Immature natural killer cell (primary cell): Measurements from ENCODE around the gene MBD3. TPM values are rescaled to one million over a fixed set of nuclear protein-coding genes. Genes with fewer than 3 reads are reported as not detected.

Source experiments
- DNase-seq, 3 donors: peaks; one replicate each; pipeline ENCODE4 v3.0.0; 2022; ENCODE audit warnings: mixed read lengths in 1 of 3
- H3K27ac Mint-ChIP-seq, 6 donors: one replicate each; pipeline ENCODE4 v1.8.0; 2020; ENCODE audit warnings: mixed read lengths in 6 of 6, mild to moderate bottlenecking in 5 of 6, inconsistent platforms in 4 of 6, moderate library complexity in 3 of 6
- H3K27me3 Mint-ChIP-seq, 3 donors: one replicate each; pipeline ENCODE4 v1.8.0; 2020 to 2021; ENCODE audit warnings: low read depth in 3 of 3, mild to moderate bottlenecking in 3 of 3, mixed read lengths in 3 of 3, moderate library complexity in 3 of 3, inconsistent platforms in 1 of 3
- H3K36me3 Mint-ChIP-seq, 3 donors: one replicate each; pipeline ENCODE4 v1.8.0; 2020; ENCODE audit warnings: mixed read lengths in 3 of 3, inconsistent platforms in 2 of 3, mild to moderate bottlenecking in 2 of 3
- H3K4me1 Mint-ChIP-seq, 2 donors: one replicate each; pipeline ENCODE4 v1.8.0; 2020; ENCODE audit warnings: inconsistent platforms in 2 of 2, mild to moderate bottlenecking in 2 of 2, mixed read lengths in 2 of 2, moderate library complexity in 1 of 2
- H3K4me3 Mint-ChIP-seq, 5 donors: one replicate each; pipeline ENCODE4 v1.8.0; 2020; ENCODE audit warnings: mild to moderate bottlenecking in 5 of 5, mixed read lengths in 5 of 5, inconsistent platforms in 3 of 5, moderate library complexity in 3 of 5
- H3K9me3 Mint-ChIP-seq, 6 donors: one replicate each; pipeline ENCODE4 v1.8.0; 2020; ENCODE audit warnings: mild to moderate bottlenecking in 6 of 6, mixed read lengths in 6 of 6, inconsistent platforms in 4 of 6, moderate library complexity in 3 of 6
- polyA plus RNA-seq, 3 donors: library from polyadenylated mRNA; unstranded; fragments of 300-500 nt; fragmentation: Illumina TruSeq; gene quantifications; one replicate each; pipeline ENCODE4 v1.2.3, GENCODE V29; 2021

Gene MBD3
- polyA plus RNA-seq, 3 donors from 2014 or later = 4.8 to 13.8 (median 6.9) TPM

- peaks cover 3 to 6% (median 6%) of the 10 kb centered on the region in 3 donors for H3K27me3 Mint-ChIP-seq
- peak; percentile 73 to 81 (median 80) for DNase-seq
- no peaks in the 10 kb centered on the region for H3K36me3 Mint-ChIP-seq
- peak within 1 kb of the TSS in 1 of 6 donors; percentile 49 for H3K27ac Mint-ChIP-seq
- no peaks in the 10 kb centered on the region for H3K4me1 Mint-ChIP-seq
- no peaks in the 10 kb centered on the region for H3K9me3 Mint-ChIP-seq
- peak within 1 kb of the TSS; percentile 30 to 61 (median 47) for H3K4me3 Mint-ChIP-seq
These were observed 24.2 kb downstream of the MBD3 start, which contains the start of gene MEX3D for GRCh38 chr19:1568320-1569019. Gene MEX3D (minus strand): TSS chr19:1568325. CDS start chr19:1568058, 267 bp downstream.

- H3K27me3 Mint-ChIP-seq = peaks cover 3 to 6% (median 4%) of the 10 kb centered on the region in 3 donors
- no peak for DNase-seq
- H3K27ac Mint-ChIP-seq = no peak overlapping the region
- H3K4me1 Mint-ChIP-seq = no peaks in the 10 kb centered on the region
- H3K36me3 Mint-ChIP-seq = no peaks in the 10 kb centered on the region
- no peak overlapping the region for H3K4me3 Mint-ChIP-seq
- H3K9me3 Mint-ChIP-seq = no peaks in the 10 kb centered on the region
These were observed 24.8 kb downstream of the MBD3 start for GRCh38 chr19:1567848-1568227.

- DNase-seq = peak in 2 of 3 donors; percentile 12 to 13
- no peaks in the 10 kb centered on the region for H3K36me3 Mint-ChIP-seq
- H3K9me3 Mint-ChIP-seq = no peaks in the 10 kb centered on the region
- peaks cover 3 to 6% (median 4%) of the 10 kb centered on the region in 3 donors for H3K27me3 Mint-ChIP-seq
- peak overlapping the region in 2 of 5 donors; percentile 57 to 61 for H3K4me3 Mint-ChIP-seq
- no peak overlapping the region for H3K27ac Mint-ChIP-seq
- no peaks in the 10 kb centered on the region for H3K4me1 Mint-ChIP-seq
These were observed 25.4 kb downstream of the MBD3 start for GRCh38 chr19:1567116-1567847.

- Mint-ChIP-seq H3K27ac (no peak overlapping the region), H3K27me3 (peaks cover 3 to 4% (median 3%) of the 10 kb centered on the region in 3 donors), H3K9me3 (no peaks in the 10 kb centered on the region), H3K4me3 (no peak overlapping the region), H3K36me3 (no peaks in the 10 kb centered on the region), H3K4me1 (no peaks in the 10 kb centered on the region)
- DNase-seq = no peak
These were observed 26.1 kb downstream of the MBD3 start for GRCh38 chr19:1566392-1567115.

GRCh38 chr19:1563251-1563650 lies 29.4 kb downstream of the MBD3 start:
- H3K27me3 Mint-ChIP-seq = no peaks in the 10 kb centered on the region
- H3K9me3 Mint-ChIP-seq = no peaks in the 10 kb centered on the region
- no peak overlapping the region for H3K4me3 Mint-ChIP-seq
- H3K27ac Mint-ChIP-seq = no peak overlapping the region
- no peaks in the 10 kb centered on the region for H3K36me3 Mint-ChIP-seq
- H3K4me1 Mint-ChIP-seq = peaks cover 0 to 11% of the 10 kb centered on the region in 2 donors
- DNase-seq = no peak

GRCh38 chr19:1561236-1561842 lies 31.3 kb downstream of the MBD3 start:
- no peaks in the 10 kb centered on the region for H3K9me3 Mint-ChIP-seq
- peaks cover 0 to 1% (median 0%) of the 10 kb centered on the region in 3 donors for H3K27me3 Mint-ChIP-seq
- no peak for DNase-seq
- no peak overlapping the region for H3K27ac Mint-ChIP-seq
- H3K36me3 Mint-ChIP-seq = no peaks in the 10 kb centered on the region
- H3K4me1 Mint-ChIP-seq = peaks cover 0 to 11% of the 10 kb centered on the region in 2 donors
- no peak overlapping the region for H3K4me3 Mint-ChIP-seq

GRCh38 chr19:1560286-1560882 lies 32.3 kb downstream of the MBD3 start:
- Mint-ChIP-seq H3K4me3 (peak overlapping the region in 3 of 5 donors; percentile 20 to 44 (median 40)), H3K27me3 (peaks cover 0 to 1% (median 0%) of the 10 kb centered on the region in 3 donors), H3K27ac (peak overlapping the region in 2 of 6 donors; percentile 11 to 61), H3K4me1 (peaks cover 0 to 11% of the 10 kb centered on the region in 2 donors), H3K9me3 (no peaks in the 10 kb centered on the region), H3K36me3 (no peaks in the 10 kb centered on the region)
- DNase-seq = peak in 1 of 3 donors; percentile 8

GRCh38 chr19:1558552-1558951 lies 34.1 kb downstream of the MBD3 start:
- H3K27me3 Mint-ChIP-seq = peaks cover 0 to 1% (median 0%) of the 10 kb centered on the region in 3 donors
- no peak overlapping the region for H3K4me3 Mint-ChIP-seq
- H3K27ac Mint-ChIP-seq = no peak overlapping the region

GRCh38 chr19:1556390-1557070 lies 36.1 kb downstream of the MBD3 start:
- H3K27me3 Mint-ChIP-seq = peaks cover 0 to 1% (median 1%) of the 10 kb centered on the region in 3 donors
- H3K27ac Mint-ChIP-seq = no peak overlapping the region
- H3K4me1 Mint-ChIP-seq = peaks cover 0 to 11% of the 10 kb centered on the region in 2 donors
- no peak overlapping the region for H3K4me3 Mint-ChIP-seq
- no peaks in the 10 kb centered on the region for H3K36me3 Mint-ChIP-seq
- DNase-seq = no peak
- H3K9me3 Mint-ChIP-seq = no peaks in the 10 kb centered on the region

More at GRCh38 chr19:1558552-1558951, 34.1 kb downstream of the MBD3 start:
- DNase-seq = no peak
- Mint-ChIP-seq H3K9me3 (no peaks in the 10 kb centered on the region), H3K4me1 (peaks cover 0 to 11% of the 10 kb centered on the region in 2 donors), H3K36me3 (no peaks in the 10 kb centered on the region)

GRCh38 chr19:1555487-1556389 lies 36.9 kb downstream of the MBD3 start:
- DNase-seq = no peak
- Mint-ChIP-seq H3K9me3 (no peaks in the 10 kb centered on the region), H3K27me3 (peaks cover 0 to 1% (median 1%) of the 10 kb centered on the region in 3 donors), H3K36me3 (no peaks in the 10 kb centered on the region), H3K4me3 (no peak overlapping the region), H3K27ac (no peak overlapping the region), H3K4me1 (peaks cover 0 to 7% of the 10 kb centered on the region in 2 donors)

GRCh38 chr19:1554968-1555367 lies 37.7 kb downstream of the MBD3 start:
- Mint-ChIP-seq H3K27me3 (peaks cover 0 to 1% (median 1%) of the 10 kb centered on the region in 3 donors), H3K4me1 (peaks cover 0 to 2% of the 10 kb centered on the region in 2 donors), H3K9me3 (no peaks in the 10 kb centered on the region), H3K36me3 (no peaks in the 10 kb centered on the region), H3K27ac (no peak overlapping the region), H3K4me3 (no peak overlapping the region)
- DNase-seq = no peak

GRCh38 chr19:1553415-1553814 lies 39.2 kb downstream of the MBD3 start:
- Mint-ChIP-seq H3K36me3 (no peaks in the 10 kb centered on the region), H3K4me1 (no peaks in the 10 kb centered on the region), H3K27me3 (peaks cover 1 to 2% (median 1%) of the 10 kb centered on the region in 3 donors), H3K9me3 (no peaks in the 10 kb centered on the region), H3K4me3 (no peak overlapping the region), H3K27ac (no peak overlapping the region)
- no peak for DNase-seq
